DOHH2 (cell line): Measurements from ENCODE around the gene TOP2A.

Source experiments
- CTCF ChIP-seq: fragments of 200-600 bp; sonication (generic); IDR thresholded peaks from one replicate; pipeline ENCODE4 v1.5.1; 2014; ENCODE audit warnings: antibody characterized with exemption, mild to moderate bottlenecking, low read depth, low read length; ENCODE audit not compliant: poor library complexity, severe bottlenecking
- EZH2phosphoT487 ChIP-seq: fragments of 200-600 bp; sonication (generic); IDR thresholded peaks from 2 replicates; pipeline ENCODE4 v1.6.1; 2017; ENCODE audit warnings: borderline replicate concordance, mild to moderate bottlenecking, antibody characterized with exemption, low read length, moderate library complexity, mixed read lengths

DNA sequence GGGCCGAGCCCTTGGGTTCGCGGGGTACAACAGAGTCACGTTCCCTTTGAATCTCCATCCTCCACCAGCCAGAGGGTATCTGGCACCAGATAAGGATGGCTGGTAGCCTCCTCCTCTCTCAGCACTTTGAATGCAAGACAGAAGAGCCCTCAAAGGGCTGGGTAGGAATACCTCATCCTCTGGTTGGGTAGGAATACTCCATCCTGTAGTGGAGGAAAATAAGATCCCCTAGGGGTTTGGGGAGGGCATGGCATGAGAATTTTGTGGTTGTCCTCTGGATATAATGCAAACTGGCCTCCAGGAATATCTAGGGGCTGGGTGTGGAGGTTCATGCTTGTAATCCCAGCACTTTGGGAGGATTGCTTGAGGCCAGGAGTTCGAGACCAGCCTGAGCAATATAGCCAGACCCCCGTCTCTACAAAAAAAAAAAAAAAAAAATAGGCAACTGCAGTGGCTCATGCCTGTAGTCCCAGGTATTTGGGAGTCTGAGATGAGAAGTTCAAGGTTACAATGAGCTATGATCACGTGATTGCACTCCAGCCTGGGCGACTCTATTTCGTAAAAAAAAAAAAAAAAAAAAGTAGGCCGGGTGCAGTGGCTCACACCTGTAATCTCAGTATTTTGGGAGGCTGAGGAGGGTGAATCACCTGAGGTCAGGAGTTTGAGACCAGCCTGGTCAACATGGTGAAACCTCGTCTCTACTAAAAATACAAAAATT is 28.2 kb upstream of the TOP2A start:
- TF ChIP-seq EZH2phosphoT487 (no peak), CTCF (no peak)
